Activated naive CD4-positive, alpha-beta T cell treated with anti-CD3 and anti-CD28 coated beads, Interleukin-2, amount 50 U/mL, for 16 hours (primary cell): ENCODE data around the gene CCDC73.
"Not testable (repeated sequence)": the region's sequence is repeated elsewhere in the genome, so short reads cannot be mapped to it uniquely, and the experiment has no call there.

Experiments
- DNase-seq: peaks from one replicate; pipeline ENCODE4 v3.0.0-alpha.2; 2020

Gene CCDC73

DNA sequence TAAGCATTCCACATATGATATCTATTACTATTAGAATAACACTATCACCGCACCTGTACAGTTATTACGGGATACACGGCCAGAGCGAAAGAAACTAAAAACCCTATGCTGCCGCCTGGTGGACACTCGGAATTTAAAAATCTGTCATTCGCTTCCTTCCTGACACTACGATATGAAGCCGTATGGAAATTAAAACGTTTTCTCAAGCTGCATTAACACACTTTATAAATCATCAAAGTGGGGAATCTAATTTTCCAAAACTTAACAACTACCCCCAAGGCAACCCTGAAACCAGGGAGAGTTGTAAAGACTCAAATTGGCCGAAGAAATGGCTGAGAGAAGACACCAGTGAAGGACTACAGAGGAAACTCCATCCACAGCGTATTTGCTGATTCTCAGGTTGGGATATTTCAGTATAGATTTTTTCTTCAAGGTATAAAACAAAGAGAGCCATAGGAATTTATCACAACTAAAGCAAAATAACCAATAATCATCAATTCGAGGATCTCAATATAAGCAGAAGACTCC, 1.4 kb downstream of the CCDC73 start:
- peak; percentile 65 for DNase-seq

DNA sequence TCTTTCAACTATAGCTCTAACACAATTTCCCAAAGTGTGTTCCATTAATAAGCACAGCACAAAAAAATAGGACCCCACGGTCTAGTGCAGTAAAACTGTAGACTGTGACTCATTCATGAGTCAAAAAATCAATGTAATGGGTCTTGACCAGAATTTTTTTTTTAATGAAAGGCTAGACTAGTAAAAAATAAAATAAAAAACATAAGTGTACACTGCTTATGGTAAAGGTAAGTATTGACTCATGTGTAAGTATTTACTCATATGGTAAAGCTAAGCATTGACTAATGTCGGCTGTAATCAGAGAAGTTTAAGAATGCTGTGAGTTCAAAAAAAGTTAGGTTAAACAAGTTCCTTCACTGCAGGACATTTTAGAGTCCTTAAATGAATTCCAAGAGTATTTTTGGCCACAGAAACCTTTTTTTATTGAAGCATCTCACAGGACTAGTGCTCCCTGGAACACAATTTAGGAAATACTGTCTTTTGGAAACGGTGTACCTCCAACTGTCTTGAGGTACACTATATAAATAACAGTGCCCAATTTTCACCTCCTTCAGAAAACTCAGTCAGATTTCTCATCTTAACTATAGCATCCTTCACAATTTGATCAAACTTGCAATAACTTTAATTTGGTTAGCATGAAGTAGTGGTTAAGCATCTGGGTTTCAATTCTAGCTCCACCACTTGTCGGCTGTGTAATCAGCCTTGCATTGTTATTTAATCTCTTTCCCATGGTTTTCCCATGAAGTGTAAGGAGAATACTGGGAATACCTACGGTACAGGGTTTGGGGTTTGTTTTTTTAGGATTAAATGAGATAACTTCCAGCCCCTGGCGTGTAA, 2.1 kb downstream of the CCDC73 start:
- DNase-seq = no peak

DNA sequence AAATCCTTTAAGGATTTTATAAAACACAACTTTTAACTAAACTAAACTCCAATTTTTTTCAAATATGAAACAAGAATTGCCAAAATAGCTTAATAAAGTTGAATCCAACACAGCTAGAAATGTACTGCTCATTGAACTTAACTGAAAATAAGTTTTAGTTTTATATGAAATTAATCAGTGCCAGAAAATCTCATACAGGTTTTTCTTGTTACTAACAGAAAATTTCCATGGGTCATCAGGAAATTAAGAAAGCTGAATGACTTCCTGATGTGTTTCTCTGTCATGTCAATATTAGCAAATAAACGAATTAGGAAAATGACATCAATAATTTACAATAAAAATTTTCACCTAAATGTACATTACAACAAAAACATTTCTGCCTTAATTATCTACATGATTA, 3.5 kb downstream of the CCDC73 start:
- no peak for DNase-seq

DNA sequence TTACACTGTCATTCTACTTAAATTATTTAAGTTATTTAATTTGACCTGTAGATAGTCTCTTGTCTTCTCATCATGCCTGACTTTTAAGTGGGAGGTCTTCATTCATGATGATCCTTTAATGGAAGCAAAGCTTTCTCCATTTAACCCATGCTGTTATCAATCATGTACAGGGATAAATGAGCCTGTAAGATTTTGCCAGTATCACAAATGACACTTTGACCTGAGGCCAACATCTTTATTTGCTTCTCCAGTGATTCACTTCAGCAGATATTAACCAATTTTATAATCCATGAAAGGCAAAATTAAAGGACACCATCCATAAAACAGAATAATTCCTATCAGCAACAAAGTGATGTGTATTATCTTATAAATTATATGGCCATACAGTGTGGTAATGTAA, 7.7 kb downstream of the CCDC73 start:
- no peak for DNase-seq

DNA sequence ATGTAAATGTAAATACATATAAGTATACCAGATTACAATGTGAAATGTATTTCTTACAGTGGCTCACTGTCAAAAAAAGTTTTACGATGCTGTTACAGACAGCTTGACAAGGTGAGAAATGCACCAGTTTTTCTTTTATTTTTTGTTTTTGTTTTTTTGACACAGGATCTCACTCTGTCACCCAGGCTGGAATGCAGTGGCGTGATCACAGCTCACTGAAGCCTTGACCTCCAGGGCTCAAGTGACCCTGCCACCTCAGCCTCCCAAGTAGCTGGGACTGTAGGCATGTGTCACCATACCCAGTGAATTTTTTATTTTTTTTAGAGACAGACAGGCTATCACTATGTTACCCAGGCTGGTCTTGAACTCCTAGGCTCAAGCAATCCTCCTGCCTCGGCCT, 9.2 kb downstream of the CCDC73 start:
- no peak for DNase-seq

DNA sequence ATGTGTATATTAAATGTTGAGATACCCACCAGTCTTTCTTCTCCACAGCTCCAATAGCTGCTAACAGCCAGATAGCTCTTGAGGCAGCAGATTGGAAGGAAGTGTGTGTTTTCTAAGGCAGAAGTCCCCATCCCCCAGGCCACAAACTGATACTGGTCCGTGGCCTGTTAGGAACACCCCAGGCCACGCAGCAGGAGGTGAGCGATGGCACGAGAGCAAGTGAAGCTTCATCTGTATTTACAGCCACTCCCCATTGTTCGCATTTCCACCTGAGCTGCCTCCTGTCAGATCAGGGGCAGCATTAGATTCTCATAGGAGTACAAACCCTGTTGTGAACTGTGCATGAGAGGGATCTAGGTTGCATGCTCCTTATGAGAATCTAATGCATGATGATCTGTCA, 12.7 kb downstream of the CCDC73 start:
- no peak for DNase-seq

DNA sequence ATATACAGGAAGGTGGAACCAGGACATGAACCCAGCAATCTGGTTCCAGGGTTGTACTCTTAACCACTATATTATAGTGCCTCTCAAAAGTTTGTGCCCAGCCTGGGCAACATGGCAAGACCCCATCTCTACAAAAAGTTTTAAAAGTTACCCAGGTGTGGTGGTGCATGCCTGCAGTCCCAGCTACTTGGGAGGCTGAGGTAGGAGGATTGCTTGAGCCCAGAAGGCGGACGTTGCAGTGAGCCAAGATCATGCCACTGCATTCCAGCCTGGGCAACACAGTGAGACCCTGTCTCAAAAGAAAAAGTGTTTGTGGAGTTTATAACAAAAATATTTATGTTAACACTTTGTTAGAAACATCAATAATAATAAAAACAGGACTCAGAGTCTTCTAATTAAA, 13.6 kb downstream of the CCDC73 start:
- DNase-seq = not testable (repeated sequence)

DNA sequence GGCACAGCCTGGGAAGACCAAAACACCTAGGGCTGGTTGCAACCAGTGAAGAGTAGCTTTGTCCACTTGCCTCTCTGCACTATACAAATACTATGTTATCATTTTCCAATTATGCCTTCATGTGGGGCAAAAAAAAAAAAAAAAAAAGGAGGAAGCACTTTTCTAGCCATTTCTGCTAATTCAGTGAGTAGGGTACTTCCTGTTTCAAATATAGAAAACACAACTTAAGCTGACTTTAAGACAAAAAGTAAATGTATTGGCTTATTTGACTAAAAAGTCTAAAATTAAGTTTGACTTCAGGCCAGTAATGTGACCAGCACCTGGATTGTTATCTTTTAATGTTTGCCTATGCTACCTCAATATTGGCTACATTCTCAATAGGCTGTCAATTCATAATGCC, 15.3 kb downstream of the CCDC73 start:
- no peak for DNase-seq

DNA sequence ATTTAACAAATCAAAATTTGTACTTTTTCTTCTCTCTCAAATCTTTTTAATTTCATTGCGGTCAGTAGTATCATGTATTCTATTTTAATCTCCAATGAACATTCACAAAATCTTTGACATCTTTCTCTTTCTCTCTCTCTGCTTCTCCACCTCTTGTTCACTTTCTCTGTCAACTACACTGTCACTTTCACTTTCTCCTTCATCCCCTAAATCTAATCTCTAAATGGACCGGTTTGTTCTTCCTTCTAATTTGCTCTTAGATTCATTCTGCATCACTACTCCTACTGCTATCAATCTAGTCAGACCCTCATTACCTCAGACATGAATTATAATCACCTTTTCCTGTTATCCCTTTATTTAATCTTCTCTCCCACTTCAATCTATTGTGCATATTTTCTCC, 18.6 kb downstream of the CCDC73 start:
- no peak for DNase-seq

DNA sequence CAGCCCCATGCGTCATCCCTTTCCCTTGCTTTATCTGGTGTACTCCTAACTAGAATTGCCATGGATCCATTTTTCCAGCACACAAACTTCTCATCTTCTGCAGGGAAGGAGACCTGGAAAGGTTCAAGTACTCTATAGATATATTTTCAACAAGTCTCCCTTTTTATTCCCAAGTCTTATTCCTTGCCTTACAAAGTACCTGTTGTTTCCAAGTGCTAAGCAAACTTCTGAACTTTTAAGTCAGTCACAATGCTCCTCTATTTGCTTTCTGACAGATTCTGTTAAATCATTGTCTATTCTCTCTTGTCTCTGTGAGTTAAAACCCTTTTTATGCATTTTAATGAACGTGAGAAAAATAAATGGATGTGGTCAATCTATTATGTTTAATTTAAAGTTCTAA, 20.4 kb downstream of the CCDC73 start:
- no peak for DNase-seq

DNA sequence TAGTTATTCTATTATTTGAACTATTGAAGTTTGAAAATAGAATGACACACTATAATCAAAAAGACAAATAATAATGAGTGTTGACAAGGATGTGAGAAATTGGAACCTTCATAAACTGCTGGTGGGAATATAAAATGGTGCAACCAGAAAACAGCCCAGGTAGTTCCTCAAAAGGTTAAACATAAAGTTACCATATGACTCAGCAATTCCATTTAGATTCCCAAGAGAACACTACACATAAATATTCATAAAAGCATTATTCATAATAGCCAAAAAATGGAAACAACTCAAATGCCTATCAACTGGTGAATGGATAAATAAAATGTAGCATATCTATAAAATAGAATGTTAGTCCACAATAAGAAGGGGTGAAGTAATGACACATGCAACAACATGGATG, 21.7 kb downstream of the CCDC73 start:
- no peak for DNase-seq

DNA sequence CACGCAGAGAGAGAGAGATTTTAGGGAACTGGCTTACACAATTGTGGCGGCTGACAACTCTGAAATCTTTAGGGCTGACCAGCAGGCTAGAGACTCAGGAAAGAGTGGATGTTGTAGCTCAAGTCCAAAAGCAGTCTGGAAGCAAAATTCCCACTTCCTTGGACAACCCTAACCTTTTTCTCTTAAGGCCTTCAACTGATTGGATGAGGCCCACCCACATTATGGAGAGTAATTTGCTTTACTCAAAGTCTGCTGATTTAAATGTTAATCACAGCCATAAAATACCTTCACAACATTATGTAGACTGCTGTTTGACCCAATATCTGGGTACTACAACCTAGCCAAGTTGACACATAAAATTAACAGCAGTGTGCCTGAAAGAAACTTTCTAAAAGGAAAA, 32.7 kb downstream of the CCDC73 start:
- DNase-seq = not testable (repeated sequence)

DNA sequence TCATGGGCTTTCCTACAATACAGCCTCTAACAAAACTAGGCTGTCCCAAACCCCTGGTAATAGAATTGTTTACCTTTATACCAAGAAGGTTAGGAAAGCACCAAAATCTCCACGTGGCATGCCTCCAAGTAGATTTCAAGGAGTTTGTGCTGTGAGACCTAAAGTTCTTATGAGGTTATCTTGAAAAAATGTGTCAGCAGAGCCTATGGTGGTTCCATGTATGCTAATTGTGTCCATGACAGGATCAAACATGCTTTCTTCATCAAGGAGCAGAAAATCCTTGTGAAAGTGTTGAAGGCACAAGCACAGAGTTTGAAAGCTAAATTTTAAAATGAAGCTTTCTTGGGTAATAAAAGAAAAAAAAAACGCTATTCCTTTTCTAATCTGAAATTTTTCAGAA, 36.2 kb downstream of the CCDC73 start:
- DNase-seq = no peak

DNA sequence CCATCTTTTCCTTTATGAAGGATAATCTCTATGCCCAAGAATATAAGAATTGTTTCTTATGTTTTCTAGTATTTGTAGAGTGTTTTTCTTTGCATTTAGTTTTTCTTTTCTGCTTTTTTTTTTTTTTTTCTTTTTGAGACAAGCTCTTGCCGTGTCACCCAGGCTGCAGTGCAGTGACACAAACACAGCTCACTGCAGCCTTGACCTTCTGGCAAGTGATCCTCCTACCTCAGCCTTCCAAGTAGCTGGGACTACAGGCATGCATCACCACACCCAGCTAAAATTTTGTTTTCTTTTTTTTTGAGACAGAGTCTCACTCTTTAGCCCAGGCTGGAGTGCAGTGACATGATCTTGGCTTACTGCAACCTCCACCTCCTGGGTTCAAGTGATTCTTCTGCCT, 41.3 kb downstream of the CCDC73 start:
- not testable (repeated sequence) for DNase-seq

DNA sequence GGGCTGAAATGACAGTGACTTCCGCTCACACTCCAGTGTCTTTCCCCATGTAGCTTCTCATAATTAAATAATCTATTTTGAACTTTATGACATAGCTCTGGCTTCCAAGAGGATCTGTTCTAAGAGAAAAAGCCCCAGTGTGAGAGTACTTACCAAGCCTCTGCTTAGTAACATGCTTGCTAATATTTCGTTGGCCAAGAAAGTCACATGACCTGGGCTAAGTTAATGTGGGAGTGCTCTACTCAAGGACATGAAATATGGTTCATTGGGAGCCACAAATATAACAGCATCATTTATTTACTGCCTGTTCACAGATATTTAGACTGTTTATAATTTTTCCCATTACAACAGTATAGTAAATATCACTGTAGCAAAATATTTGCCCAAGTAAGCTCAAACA, 42.5 kb downstream of the CCDC73 start:
- no peak for DNase-seq

DNA sequence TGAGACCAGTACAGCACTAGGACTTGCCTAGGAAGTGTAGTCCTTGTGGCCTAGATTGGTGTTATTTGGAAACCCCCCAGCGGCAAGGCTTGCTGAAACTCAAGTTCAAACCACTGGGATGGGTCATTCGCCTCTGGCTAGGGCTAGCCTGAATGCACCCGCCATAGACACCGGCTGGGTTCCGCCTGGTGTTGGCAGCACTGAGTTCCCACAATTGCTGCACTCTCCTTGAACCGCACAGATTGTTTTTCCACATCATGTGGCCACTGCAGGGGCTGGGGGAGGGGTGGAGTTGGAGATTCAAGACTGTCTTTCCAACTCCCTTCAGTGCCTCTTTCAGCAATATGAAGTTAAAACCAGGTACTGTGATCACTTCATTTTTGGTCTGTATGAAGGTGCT, 43.1 kb downstream of the CCDC73 start:
- DNase-seq = no peak

DNA sequence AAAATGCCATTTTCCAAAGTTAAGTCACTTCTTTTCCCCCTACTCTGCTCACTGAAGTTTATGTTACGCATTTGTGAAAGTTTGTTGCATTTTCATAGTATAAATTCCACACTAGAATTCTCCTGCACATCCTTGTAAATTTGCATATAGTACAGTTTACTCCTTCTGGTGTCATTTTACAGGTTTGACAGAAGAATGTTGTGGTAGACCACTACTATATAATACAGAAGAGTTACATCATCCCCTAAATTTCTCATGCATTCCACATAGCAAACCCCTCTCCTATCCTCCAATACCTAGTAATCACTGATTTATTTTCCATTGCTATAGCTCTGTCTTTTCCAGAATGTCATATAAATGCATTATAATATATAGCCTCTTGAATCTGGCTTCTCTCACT, 64.5 kb downstream of the CCDC73 start:
- DNase-seq = no peak

DNA sequence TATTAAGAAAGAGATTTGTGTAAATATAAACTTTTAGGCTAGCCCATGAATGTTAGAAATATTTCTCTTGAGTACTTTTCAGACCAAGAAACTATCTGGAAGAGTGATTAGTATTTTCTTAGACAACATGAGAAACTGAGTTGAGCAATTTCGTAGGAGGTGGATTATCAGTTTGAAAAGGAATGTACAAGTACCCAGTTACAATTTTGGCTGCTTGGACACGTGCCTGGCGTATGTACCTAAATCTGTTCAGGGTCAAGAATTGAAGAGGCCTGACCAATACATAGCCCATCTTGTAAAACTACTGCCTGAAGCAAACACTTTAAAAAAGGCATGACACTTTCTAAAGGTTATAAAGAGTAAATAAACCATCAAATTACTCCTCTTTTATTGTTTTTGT, 71.1 kb downstream of the CCDC73 start:
- DNase-seq = no peak

DNA sequence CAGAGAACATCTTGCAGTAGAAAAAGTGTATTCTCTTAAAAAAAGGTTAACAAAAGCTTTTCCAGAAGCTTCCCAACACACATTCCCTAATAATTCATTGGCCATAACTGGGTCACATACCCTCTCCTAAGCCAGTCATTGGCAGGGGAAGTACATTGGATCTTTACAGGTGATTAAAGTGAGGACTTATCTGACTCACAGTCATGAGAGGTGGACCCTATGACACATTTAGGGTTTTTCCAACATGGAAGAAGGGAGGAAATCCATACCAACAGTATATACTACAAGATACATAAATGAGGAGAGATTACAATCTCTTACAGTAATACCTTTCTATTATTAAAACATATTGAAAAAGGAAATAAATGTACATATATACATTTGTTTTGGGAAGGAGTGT, 72.2 kb downstream of the CCDC73 start:
- no peak for DNase-seq

DNA sequence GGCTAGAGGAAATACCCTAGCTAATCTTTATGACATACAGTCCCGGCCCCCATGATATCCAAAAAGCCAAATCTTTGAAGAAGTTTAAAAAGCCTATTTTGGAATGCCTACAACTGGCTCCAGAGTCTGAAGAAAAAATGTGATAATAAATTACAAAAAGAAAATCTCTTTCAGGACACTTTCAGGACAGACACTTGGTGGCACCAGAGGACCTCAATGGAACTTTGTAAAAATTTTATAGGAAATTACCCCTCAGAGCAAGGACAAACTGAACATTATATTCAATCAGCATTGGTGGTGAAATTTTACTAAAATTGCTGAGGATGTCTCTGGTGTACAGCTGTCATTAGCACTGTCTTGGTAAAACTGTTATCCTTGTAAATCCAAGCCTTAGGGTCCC, 81.0 kb downstream of the CCDC73 start:
- DNase-seq = no peak

DNA sequence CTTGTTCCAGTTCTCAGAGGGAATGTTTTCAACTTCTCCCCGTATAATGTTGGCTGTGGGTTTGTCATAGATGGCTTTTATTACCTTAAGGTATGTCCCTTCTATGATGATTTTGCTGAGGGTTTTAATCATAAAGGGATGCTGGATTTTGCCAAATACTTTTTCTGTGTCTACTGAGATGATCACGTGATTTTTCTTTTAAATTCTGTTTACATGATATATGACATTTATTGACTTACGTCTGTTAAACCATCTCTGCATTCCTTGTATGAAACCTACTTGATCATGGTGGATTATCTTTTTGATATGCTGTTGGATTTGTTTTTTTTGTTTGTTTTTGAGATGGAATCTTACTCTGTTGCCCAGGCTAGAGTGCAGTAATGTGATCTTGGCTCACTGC, 85.5 kb downstream of the CCDC73 start:
- DNase-seq = not testable (repeated sequence)

DNA sequence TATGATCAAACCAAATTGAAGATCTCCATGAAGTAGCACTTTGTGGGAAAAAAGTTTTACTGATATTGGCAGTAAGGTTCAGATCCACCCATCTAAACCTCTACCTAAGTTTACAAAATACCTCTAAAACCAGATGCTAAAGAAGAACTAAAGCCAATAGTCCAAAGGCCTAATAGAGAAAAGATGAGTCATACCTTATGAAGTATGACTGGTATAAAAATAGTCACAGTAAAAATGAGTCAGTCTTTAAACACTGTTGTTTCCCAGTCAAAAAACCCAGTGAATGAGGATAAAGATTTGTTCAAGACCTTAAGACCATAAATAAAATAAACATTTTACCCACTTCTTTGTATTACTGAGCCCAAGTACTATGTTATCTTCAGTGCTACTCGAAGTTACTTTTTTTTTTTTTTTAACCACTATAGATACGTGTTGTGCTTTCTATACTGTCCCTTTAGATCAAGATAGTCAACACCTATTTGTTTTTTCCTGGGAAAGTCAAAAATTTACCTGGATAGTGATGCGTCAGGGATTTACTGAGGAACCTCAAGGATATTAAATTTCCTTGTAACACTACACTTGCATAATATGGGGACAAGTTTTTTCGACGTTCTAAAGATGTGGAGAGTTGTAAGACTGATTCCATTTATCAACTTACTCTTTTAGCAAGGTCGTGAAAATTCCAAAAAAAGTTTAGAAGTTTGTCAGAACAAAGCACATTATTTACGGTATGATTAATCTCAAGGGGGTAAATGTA, 87.3 kb downstream of the CCDC73 start:
- DNase-seq = no peak

DNA sequence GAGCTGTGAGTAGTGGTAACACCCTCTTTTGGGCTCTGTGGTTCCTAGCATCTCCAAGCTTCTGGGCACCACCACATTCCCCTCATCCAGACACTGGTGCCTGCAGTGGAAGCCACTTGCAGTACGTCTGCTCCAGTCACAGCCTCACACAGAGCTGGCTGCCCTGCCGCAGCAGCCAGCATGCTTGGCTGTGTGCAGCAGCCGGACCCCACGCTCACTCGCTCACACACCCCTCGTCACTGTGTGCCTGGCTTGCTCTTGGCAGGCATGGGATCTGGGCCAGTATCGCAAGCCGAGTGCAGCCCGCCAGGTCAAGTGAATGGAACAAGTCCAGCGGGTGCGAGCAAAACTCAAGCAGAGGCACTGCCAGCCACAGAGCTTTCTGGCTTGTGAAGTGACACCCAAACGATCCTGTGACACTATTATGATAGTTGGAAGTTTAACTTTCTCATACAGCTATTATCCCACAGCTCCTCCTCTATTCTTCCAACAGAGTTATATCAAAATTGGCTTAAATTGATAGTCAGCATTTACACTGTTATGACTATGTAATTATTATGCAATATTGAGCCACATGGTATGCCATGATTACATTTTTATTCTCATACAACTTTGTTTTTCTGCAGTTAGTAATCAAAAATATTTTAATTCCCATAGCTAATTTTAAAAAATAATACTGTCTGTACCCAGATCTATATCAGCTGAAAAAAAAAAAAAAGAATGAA, 89.0 kb downstream of the CCDC73 start:
- no peak for DNase-seq

DNA sequence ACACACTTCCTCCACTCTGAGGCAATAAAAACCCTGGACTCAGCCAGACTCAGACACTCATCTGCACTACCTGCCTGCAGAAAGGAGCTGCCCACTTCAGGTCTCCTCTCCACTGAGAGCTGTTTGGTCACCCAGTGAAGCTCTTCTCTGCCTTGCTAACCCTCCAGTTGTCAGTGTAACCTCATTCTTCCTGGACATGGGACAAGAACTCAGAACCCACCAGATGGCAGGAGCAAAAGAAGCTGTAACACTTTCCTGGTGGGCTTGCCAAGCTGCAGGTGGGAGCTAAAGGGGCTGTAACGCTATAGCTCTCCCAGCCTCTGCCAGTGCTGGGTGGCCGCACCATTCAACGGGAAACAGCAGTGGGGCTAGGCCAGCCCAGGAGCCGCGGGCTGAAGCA, 89.7 kb downstream of the CCDC73 start:
- no peak for DNase-seq
